RWPE2 (cell line): Measurements from ENCODE around the gene GRB10.

ENCODE experiments used
- ATAC-seq: fragments of 200-7000 bp; cut with Tn5 transposase; 3 replicates; pipeline ENCODE4 v1.9.1; 2021; ENCODE audit warnings: low read depth
- DNase-seq: peaks from one replicate; pipeline ENCODE4 v3.0.0-alpha.2; 2020; ENCODE audit warnings: low spot score
- H3K27ac ChIP-seq: fragments of 450-650 bp; 2 replicates; pipeline ENCODE4 v1.5.1; 2017; ENCODE audit warnings: mild to moderate bottlenecking; ENCODE audit not compliant: poor library complexity, severe bottlenecking
- H3K27me3 ChIP-seq: fragments of 250-450 bp; sonication (Bioruptor Pico); 2 replicates; pipeline ENCODE4 v1.5.1; 2021; ENCODE audit warnings: mild to moderate bottlenecking, moderate library complexity; ENCODE audit not compliant: insufficient read depth, poor library complexity, severe bottlenecking
- H3K36me3 ChIP-seq: fragments of 250-450 bp; sonication (Bioruptor Pico); 2 replicates; pipeline ENCODE4 v1.5.1; 2020; ENCODE audit warnings: low read depth, mild to moderate bottlenecking, moderate library complexity
- H3K4me1 ChIP-seq: fragments of 250-450 bp; sonication (Bioruptor Pico); 2 replicates; pipeline ENCODE4 v1.5.1; 2021; ENCODE audit warnings: mild to moderate bottlenecking, moderate library complexity; ENCODE audit not compliant: insufficient read depth, poor library complexity, severe bottlenecking
- H3K4me3 ChIP-seq: fragments of 250-450 bp; sonication (Bioruptor Pico); 2 replicates; pipeline ENCODE4 v1.5.1; 2021; ENCODE audit warnings: mild to moderate bottlenecking, moderate library complexity; ENCODE audit not compliant: severe bottlenecking
- H3K9me3 ChIP-seq: fragments of 250-450 bp; sonication (Bioruptor Pico); 2 replicates; pipeline ENCODE4 v1.5.1; 2021; ENCODE audit warnings: mild to moderate bottlenecking, moderate library complexity; ENCODE audit not compliant: severe bottlenecking
- TF ChIP-seq, protein P1 (sequence below): fragments of 450-650 bp; IDR thresholded peaks from one replicate; pipeline ENCODE4 v1.5.1; 2017; ENCODE audit warnings: mild to moderate bottlenecking, moderate library complexity; ENCODE audit not compliant: poor library complexity, severe bottlenecking

GRB10 gene

GRCh38 chr7:50621206-50621605 lies 161.5 kb downstream of the GRB10 start:
- Histone ChIP-seq H3K36me3 (peaks cover 7% of the 10 kb centered on the region; the same call in 1 of the 2 replicates), H3K27me3 (no peaks in the 10 kb centered on the region), H3K4me1 (no peaks in the 10 kb centered on the region), H3K4me3 (no peak overlapping the region), H3K9me3 (no peaks in the 10 kb centered on the region), H3K27ac (no peak overlapping the region)
- TF ChIP-seq, protein P1, sequence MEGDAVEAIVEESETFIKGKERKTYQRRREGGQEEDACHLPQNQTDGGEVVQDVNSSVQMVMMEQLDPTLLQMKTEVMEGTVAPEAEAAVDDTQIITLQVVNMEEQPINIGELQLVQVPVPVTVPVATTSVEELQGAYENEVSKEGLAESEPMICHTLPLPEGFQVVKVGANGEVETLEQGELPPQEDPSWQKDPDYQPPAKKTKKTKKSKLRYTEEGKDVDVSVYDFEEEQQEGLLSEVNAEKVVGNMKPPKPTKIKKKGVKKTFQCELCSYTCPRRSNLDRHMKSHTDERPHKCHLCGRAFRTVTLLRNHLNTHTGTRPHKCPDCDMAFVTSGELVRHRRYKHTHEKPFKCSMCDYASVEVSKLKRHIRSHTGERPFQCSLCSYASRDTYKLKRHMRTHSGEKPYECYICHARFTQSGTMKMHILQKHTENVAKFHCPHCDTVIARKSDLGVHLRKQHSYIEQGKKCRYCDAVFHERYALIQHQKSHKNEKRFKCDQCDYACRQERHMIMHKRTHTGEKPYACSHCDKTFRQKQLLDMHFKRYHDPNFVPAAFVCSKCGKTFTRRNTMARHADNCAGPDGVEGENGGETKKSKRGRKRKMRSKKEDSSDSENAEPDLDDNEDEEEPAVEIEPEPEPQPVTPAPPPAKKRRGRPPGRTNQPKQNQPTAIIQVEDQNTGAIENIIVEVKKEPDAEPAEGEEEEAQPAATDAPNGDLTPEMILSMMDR: no peak
- no peak for ATAC-seq
- no peak for DNase-seq

GRCh38 chr7:50620433-50620832 lies 162.3 kb downstream of the GRB10 start:
- no peaks in the 10 kb centered on the region for H3K27me3 ChIP-seq
- no peak overlapping the region for H3K4me3 ChIP-seq
- H3K4me1 ChIP-seq: no peaks in the 10 kb centered on the region
- ATAC-seq: no peak
- TF ChIP-seq, protein P1: no peak
- H3K27ac ChIP-seq: no peak overlapping the region
- DNase-seq: no peak
- H3K9me3 ChIP-seq: no peaks in the 10 kb centered on the region
- no peaks in the 10 kb centered on the region; the same call in 1 of the 2 replicates for H3K36me3 ChIP-seq

- Histone ChIP-seq H3K27me3 (no peaks in the 10 kb centered on the region), H3K27ac (no peak overlapping the region), H3K9me3 (no peaks in the 10 kb centered on the region), H3K36me3 (no peaks in the 10 kb centered on the region; the same call in 1 of the 2 replicates), H3K4me3 (no peak overlapping the region), H3K4me1 (no peaks in the 10 kb centered on the region)
- TF ChIP-seq, protein P1: no peak
- ATAC-seq (no peak), DNase-seq (no peak)
These were observed 163.0 kb downstream of the GRB10 start for GRCh38 chr7:50619684-50620083.

DNA sequence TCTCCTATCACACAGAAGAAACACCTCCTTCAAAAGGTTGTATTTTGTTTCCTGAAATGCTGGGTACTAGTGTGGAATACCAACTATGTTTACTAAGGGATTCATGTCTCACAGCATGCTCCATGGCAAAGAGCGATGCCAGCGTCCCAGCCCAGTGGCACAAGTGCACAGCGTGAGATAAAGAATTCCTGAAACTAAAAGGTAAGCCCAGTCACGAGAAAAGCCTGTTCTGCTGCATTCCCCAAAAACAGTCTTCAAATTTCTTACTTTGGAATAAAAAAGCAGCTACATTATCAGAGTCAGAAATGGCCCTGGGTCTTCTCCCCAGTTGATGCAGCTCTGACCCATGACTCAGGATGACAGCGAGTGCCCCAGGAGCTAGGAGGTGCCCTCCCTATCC lies 164.4 kb downstream of the GRB10 start:
- DNase-seq (no peak), ATAC-seq (no peak)
- no peaks in the 10 kb centered on the region for H3K9me3 ChIP-seq
- H3K27me3 ChIP-seq: no peaks in the 10 kb centered on the region
- H3K27ac ChIP-seq: no peak overlapping the region
- H3K4me1 ChIP-seq: no peaks in the 10 kb centered on the region
- H3K4me3 ChIP-seq: no peak overlapping the region
- H3K36me3 ChIP-seq: no peaks in the 10 kb centered on the region; the same call in 1 of the 2 replicates
- TF ChIP-seq, protein P1: no peak

- peaks cover 7% of the 10 kb centered on the region for H3K4me1 ChIP-seq
- no peaks in the 10 kb centered on the region for H3K9me3 ChIP-seq
- no peak overlapping the region for H3K4me3 ChIP-seq
- no peaks in the 10 kb centered on the region for H3K27me3 ChIP-seq
- DNase-seq: no peak
- no peak for ATAC-seq
- no peak overlapping the region for H3K27ac ChIP-seq
- H3K36me3 ChIP-seq: peaks cover 3% of the 10 kb centered on the region; the same call in 1 of the 2 replicates
- TF ChIP-seq, protein P1: no peak
These were observed 167.1 kb downstream of the GRB10 start for GRCh38 chr7:50615519-50616080.
